Measurements from ENCODE around the gene PPIL4.

DNA sequence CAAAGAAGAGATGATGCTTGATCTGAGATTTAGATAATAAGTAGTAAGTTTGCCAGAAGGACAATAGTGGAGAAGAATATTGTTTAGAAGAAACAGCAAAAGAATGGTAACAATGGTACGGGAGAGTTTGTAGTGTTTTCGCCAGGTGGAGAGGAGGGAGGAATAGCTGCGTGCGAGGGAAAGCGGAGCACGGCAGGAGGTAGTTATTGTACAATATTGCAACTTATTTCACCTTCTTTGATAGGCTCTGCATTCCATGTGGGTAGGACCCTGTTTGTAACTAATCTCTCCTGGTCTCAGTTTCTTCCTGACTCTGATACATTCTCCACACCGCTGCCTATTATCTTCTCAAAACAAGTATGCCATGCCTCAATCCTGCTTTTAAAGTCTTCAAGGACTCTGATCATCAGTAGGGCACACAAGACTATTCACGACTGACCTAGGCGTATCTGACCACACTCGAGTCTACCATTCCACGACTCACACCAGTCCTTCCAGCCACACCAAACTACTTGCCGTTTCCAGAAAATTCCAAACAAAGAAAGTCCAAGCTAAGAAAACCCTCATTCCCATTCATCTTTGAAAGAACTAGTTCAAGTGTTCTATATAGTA is 1.1 kb downstream of the PPIL4 start:
- TF ChIP-seq, protein P1, sequence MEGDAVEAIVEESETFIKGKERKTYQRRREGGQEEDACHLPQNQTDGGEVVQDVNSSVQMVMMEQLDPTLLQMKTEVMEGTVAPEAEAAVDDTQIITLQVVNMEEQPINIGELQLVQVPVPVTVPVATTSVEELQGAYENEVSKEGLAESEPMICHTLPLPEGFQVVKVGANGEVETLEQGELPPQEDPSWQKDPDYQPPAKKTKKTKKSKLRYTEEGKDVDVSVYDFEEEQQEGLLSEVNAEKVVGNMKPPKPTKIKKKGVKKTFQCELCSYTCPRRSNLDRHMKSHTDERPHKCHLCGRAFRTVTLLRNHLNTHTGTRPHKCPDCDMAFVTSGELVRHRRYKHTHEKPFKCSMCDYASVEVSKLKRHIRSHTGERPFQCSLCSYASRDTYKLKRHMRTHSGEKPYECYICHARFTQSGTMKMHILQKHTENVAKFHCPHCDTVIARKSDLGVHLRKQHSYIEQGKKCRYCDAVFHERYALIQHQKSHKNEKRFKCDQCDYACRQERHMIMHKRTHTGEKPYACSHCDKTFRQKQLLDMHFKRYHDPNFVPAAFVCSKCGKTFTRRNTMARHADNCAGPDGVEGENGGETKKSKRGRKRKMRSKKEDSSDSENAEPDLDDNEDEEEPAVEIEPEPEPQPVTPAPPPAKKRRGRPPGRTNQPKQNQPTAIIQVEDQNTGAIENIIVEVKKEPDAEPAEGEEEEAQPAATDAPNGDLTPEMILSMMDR (IDR thresholded peaks at IDR 0.05): no peak
- TF ChIP-seq POLR2A (IDR thresholded peaks at IDR 0.05): no peak
